ENCODE measurements around the gene HOXA1. TPM values are rescaled to one million over a fixed set of nuclear protein-coding genes. Genes with fewer than 3 reads are reported as not detected.
A peak's percentile ranks its signal among the peaks of the same experiment; 100 is the strongest.

HOXA1 gene
- total and polyA plus RNA-seq, 2 of the 8 experiments (the other 6 are each of a cell fraction or from before 2014, with no cell fraction given), result not detected

DNA sequence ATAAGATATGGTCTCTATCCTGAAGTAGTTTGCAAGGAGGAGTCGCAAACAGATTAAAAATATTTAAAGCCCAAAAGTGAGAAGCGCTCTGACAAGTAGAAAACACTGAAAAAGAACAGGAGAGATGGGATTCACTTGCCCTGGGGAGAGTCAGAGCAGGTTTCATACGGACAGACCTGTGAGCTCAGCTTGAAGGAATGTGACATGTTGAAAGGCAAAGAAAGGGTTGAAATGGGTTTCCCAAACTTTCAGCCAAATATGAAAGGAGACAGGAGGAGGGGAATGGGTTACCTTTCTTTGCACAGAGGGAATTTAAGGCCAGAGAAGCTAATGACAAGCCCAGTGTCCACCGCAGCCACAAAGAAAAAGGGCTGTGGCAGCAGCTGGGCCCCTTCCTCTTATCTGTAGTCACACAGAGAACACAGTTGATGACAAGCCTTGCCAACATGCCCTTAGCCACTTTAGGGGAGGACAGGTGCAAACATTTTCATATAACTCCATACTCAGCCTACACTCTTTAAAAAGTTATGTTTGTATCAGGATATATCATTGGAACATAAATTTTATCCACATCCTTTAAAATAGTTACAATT is 14.9 kb downstream of the HOXA1 start:
- Histone ChIP-seq H4K8ac (ENCODE audit: extremely low read depth, insufficient read depth, low read length) (no peak overlapping the region), H3K36me3 (ENCODE audit: control insufficient read depth in 2 of 4, insufficient read depth in 4 of 4, low read length in 3 of 4) (no peaks in the 10 kb centered on the region), H3K4ac (replicated peaks; ENCODE audit: insufficient read length, low read depth, low read length) (no peak overlapping the region), H3K14ac (ENCODE audit: insufficient read length) (no peak overlapping the region), H4K20me1 (replicated peaks in 1 of 2; ENCODE audit: control insufficient read depth in 1 of 2, insufficient read depth in 2 of 2, low read length in 2 of 2) (no peaks in the 10 kb centered on the region), H3K4me3 (ENCODE audit: extremely low read depth in 1 of 4, insufficient read depth in 2 of 4, low read depth in 3 of 4, low read length in 4 of 4) (no peak overlapping the region), H3K23ac (ENCODE audit: insufficient read length) (no peak overlapping the region), H2BK20ac (ENCODE audit: low read length) (no peak overlapping the region), H3K56ac (replicated peaks; ENCODE audit: insufficient read length, low read depth, low read length) (no peak overlapping the region), H2BK120ac (replicated peaks; ENCODE audit: low read depth, low read length) (no peak overlapping the region), H3K9me3 (ENCODE audit: insufficient read depth in 2 of 2, low read depth in 1 of 2, low read length in 1 of 2) (no peaks in the 10 kb centered on the region), H3K27ac (ENCODE audit: low read depth, low read length) (no peak overlapping the region), H2AFZ (ENCODE audit: low read length) (peak overlapping the region; percentile 60; the same call in 1 of the 2 replicates), H3K79me2 (ENCODE audit: control insufficient read depth in 1 of 2, insufficient read depth in 2 of 2, low read length in 2 of 2) (no peaks in the 10 kb centered on the region), H2BK5ac (ENCODE audit: low read depth, low read length) (no peak overlapping the region), H3K9ac (replicated peaks in 1 of 4; ENCODE audit: extremely low read depth in 1 of 4, low read depth in 3 of 4, low read length in 3 of 4) (no peak overlapping the region), H3K18ac (ENCODE audit: extremely low read depth, low read length) (no peak overlapping the region), H3K4me2 (ENCODE audit: insufficient read depth in 1 of 2, low read depth in 2 of 2, low read length in 2 of 2) (no peak overlapping the region), H4K91ac (replicated peaks; ENCODE audit: insufficient read length, low read length) (no peak overlapping the region), H2BK15ac (ENCODE audit: low read length) (no peak overlapping the region), H3K79me1 (ENCODE audit: low read depth, low read length) (no peaks in the 10 kb centered on the region), H3K23me2 (ENCODE audit: low read depth, low read length) (no peaks in the 10 kb centered on the region; the same call in 1 of the 2 replicates), H4K5ac (ENCODE audit: insufficient read length, low read depth, low read length) (no peak overlapping the region), H2BK12ac (ENCODE audit: low read depth, low read length) (no peak overlapping the region), H3K4me1 (replicated peaks in 1 of 4; ENCODE audit: control insufficient read depth in 3 of 4, insufficient read depth in 4 of 4, low read length in 3 of 4) (peaks cover 0 to 3% (median 0%) of the 10 kb centered on the region in 4 experiments; a peak in 1 of 7 replicates), H2AK5ac (ENCODE audit: low read depth, low read length) (no peak overlapping the region), H3K27me3 (replicated peaks in 1 of 4; ENCODE audit: control insufficient read depth in 3 of 4, extremely low read depth in 1 of 4, insufficient read depth in 3 of 4, low read length in 3 of 4) (peaks cover 0 to 1% (median 1%) of the 10 kb centered on the region in 4 experiments; a peak in 4 of 7 replicates)
- 56% methylated on average over 4 of the region's 4 CpGs; no CpG with 5 or more reads in 1 of the 2 experiments for WGBS, 2 experiments (ENCODE audit: extremely low coverage in 1 of 2, insufficient coverage in 1 of 2, insufficient read length in 1 of 2, insufficient replicate concordance in 2 of 2, low coverage in 1 of 2, low lambda C conversion rate in 2 of 2, missing lambda C conversion rate in 1 of 2)
- TF ChIP-seq CBX8 (IDR thresholded peaks at IDR 0.05; ENCODE audit: borderline replicate concordance, low read depth, low read length), result no peak
- TF ChIP-seq RBBP5 (IDR thresholded peaks at IDR 0.05; ENCODE audit: borderline replicate concordance, low read depth, low read length), result no peak
- TF ChIP-seq ASH2L (IDR thresholded peaks at IDR 0.05; ENCODE audit: low read length), result no peak
- no peak for TF ChIP-seq POLR2A (IDR thresholded peaks at IDR 0.05; ENCODE audit: control extremely low read depth in 1 of 2, low read depth in 2 of 2, low read length in 2 of 2)
- TF ChIP-seq JUND (IDR thresholded peaks at IDR 0.05; ENCODE audit: low read length), result 0 out of 2 replicates have a peak, but pooled peaks have one; percentile 20
- no peak for FAIRE-seq
- ChIA-PET CTCF (ENCODE audit: partially characterized antibody) (interaction anchor here (0.6 to 1.6 kb wide), 4 partner anchors 9 to 234 kb away, joined by 3 to 4 read pairs (median 3); no protein-coding TSS in a partner anchor), POLR2A (ENCODE audit: partially characterized antibody) (no interaction called here)
- no peak for DNase-seq (ENCODE audit: low read depth in 1 of 2, low spot score in 2 of 2)
